Measurements from ENCODE around the gene GUCY1A1.

The GUCY1A1 gene

GRCh38 chr4:155659176-155659575, 7.5 kb upstream of the GUCY1A1 start:
- DNase-seq (ENCODE audit: low spot score): no peak

GRCh38 chr4:155660436-155660835, 6.2 kb upstream of the GUCY1A1 start:
- no peak for TF ChIP-seq CTCF (IDR thresholded peaks at IDR 0.05; ENCODE audit: extremely low read depth, missing control alignments)
- no peak for DNase-seq (ENCODE audit: low spot score)

More at GRCh38 chr4:155659176-155659575, 7.5 kb upstream of the GUCY1A1 start:
- no peak for TF ChIP-seq CTCF (IDR thresholded peaks at IDR 0.05; ENCODE audit: extremely low read depth, missing control alignments)

- TF ChIP-seq CTCF (IDR thresholded peaks at IDR 0.05; ENCODE audit: extremely low read depth, missing control alignments): no peak
- no peak for DNase-seq (ENCODE audit: low spot score)
These were observed 1.6 kb upstream of the GUCY1A1 start for GRCh38 chr4:155665054-155665453.

GRCh38 chr4:155667222-155667567, 547 bp downstream of the GUCY1A1 start:
- no peak for TF ChIP-seq CTCF (IDR thresholded peaks at IDR 0.05; ENCODE audit: extremely low read depth, missing control alignments)
- DNase-seq (ENCODE audit: low spot score): peak; percentile 66

GRCh38 chr4:155667568-155668511, 1.2 kb downstream of the GUCY1A1 start:
- TF ChIP-seq CTCF (IDR thresholded peaks at IDR 0.05; ENCODE audit: extremely low read depth, missing control alignments): no peak
- DNase-seq (ENCODE audit: low spot score): peak; percentile 71

GRCh38 chr4:155668707-155669220, 2.1 kb downstream of the GUCY1A1 start:
- no peak for TF ChIP-seq CTCF (IDR thresholded peaks at IDR 0.05; ENCODE audit: extremely low read depth, missing control alignments)
- DNase-seq (ENCODE audit: low spot score): no peak

- no peak for DNase-seq (ENCODE audit: low spot score)
- TF ChIP-seq CTCF (IDR thresholded peaks at IDR 0.05; ENCODE audit: extremely low read depth, missing control alignments): no peak
These were observed 5.7 kb downstream of the GUCY1A1 start for GRCh38 chr4:155672342-155672741.
